GM12864 (cell line): ENCODE data around the gene MEIOSIN.

Experiments used
- DNase-seq: peaks from one replicate; pipeline ENCODE4 v3.0.0-alpha.2; 2011; ENCODE audit warnings: low read depth
- H3K4me3 ChIP-seq: 2 replicates; pipeline ENCODE4 v1.5.1; 2011; ENCODE audit warnings: mild to moderate bottlenecking, low read depth, low read length, control low read depth
- CTCF ChIP-seq: IDR thresholded peaks from 2 replicates; pipeline ENCODE4 v1.5.1; 2011; ENCODE audit warnings: low read depth, mild to moderate bottlenecking, moderate library complexity, low read length, control low read depth, inconsistent platforms; ENCODE audit errors: missing control alignments

The MEIOSIN gene

DNA sequence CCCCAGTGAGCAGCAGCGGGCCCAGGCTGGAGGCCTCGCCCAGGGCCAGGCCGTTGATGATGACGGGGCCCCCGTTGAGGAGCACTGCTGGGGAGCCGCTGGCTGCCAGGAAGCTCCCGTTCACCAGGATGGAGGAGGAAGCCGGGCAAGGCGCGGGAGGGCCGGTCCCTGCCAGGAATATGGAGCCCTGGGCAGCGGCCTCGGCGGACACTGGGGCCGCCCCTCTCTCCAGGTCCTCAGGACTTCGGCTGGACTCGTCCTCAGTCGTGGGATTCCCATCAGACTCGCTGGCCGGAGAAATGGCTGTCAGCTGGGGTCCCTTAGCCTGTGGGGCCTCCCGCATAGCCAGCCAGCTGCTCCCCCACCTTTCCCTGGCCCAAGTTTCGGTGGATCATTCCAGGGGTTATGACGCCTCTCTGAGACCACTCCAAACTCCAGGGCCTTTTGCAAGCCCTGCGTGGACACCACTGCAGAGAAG, 33.7 kb downstream of the MEIOSIN start:
- H3K4me3 ChIP-seq = no peak overlapping the region
- no peak for DNase-seq
- TF ChIP-seq CTCF = no peak

DNA sequence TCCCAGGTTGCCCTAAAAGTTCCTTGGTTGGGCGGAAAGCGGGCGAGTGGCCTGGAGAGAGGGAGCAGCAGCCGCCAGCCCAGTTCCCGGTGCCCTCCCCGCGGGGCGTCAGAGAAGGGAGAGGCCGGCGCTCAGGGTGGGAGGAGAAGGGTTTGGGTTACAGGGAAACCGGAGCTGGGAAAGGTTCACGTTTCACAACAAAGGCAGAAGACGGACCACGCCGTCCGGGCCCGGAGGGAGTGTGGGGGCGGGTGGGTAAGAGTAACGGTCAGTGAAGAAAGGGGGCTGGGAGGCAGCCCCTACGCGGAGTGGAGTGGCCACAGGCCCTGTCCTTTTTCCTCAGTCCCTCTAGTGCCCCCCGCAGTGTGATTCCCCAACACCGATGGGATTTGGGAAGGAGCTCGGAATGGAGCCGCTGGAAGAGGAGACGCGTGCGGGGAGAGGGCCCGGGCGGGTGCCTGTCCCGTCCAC, 34.2 kb downstream of the MEIOSIN start:
- peak overlapping the region; percentile 65 for H3K4me3 ChIP-seq
- TF ChIP-seq CTCF = no peak
- no peak for DNase-seq

DNA sequence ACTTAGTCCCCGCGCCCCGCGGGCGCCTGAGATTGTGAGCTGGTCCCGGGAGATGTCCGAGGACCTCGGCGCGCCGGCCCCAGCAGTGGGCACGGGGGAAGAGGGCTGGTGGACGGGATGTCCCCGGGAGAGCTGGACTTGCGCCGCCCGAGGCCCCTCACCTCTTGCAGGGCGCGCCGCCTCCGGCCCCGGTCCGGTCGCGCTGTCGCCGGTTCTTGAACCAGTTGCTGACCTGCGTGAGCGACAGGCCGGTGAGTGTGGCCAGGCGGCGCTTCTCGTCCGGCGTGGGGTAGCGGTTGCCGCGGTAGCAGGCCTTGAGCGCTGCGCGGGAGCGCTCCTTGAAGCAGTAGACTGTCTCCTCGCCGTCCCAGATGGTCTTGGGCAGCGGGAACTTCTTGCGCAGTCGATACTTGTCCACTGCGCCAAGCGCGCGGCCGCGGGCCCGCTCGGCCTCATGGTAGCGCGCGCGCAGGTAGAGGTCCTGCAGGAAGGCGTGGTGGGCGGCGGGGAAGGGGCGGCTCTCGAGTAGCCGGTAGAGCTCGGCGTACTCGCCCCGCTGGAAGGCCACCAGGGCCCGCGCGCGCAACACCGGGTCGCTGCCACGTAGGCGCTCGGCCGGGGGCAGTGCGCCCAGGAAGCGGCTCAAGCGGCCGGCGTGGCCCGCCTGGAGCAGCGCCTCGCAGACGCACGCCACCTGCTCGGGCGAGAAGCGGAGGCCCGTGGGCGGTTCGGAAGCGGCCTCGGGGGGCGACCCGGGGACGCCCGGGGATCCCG, 34.8 kb downstream of the MEIOSIN start:
- H3K4me3 ChIP-seq = peak overlapping the region; percentile 65
- no peak for TF ChIP-seq CTCF
- no peak for DNase-seq

GRCh38 chr19:45768655-45768983, 35.4 kb downstream of the MEIOSIN start:
- peak overlapping the region; percentile 65 for H3K4me3 ChIP-seq
- no peak for DNase-seq
- TF ChIP-seq CTCF = no peak

DNA sequence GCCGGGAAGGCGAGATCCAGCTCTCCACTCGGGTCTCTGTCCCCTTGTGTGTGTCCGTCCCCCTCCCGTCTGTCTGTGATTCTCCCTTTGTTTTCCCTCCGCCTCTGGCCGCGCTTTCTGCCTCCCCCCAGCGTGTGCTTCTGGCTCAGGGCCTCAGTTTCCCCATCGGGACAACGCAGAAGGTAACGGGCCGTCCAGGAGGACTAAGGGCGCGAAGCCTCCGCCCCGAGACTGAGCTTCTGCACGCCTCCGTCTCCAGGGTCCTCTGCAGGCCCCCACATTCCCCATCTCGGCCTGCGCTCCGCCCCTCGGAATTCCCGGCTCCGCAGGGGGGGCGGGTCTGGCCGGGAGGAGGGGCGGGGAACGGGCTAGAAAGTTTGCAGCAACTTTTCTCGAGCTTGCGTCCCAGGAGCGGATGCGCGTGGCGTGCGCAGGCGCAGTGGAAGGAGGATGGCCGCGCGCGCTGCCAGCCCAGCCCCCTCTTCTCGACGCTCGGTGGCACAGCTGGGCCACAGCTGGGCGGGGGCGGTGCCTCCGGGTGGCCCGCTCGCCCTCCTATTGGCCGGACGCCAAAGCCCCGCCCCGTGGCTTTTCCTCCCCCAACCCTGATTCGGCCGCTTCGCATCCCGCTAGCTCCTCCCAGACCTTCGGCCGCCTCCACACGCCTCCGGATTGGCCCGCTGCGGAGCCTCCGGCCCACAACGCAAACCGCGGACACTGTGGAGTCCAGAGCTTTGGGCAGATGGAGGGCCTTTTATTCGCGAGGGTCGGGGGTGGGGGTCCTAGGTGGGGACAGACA, 35.9 kb downstream of the MEIOSIN start, which contains the start of gene SIX5:
Gene SIX5 (minus strand): TSS at position 269 of the 799 bp plus-strand sequence. CDS start 408 bp downstream, outside the sequence.
- DNase-seq = peak; percentile 87
- TF ChIP-seq CTCF = no peak
- peak within 1 kb of the TSS; percentile 65 for H3K4me3 ChIP-seq

GRCh38 chr19:45769821-45770191, 36.6 kb downstream of the MEIOSIN start:
- no peak for TF ChIP-seq CTCF
- H3K4me3 ChIP-seq = peak overlapping the region; percentile 48
- no peak for DNase-seq
